H9 (cell line): Measurements from ENCODE around the gene CTIF. TPM values are rescaled to one million over a fixed set of nuclear protein-coding genes. Genes with fewer than 3 reads are reported as not detected.
A peak's percentile ranks its signal among the peaks of the same experiment; 100 is the strongest.

ENCODE experiments used
- DNase-seq: peaks from one replicate; pipeline ENCODE4 v3.0.0-alpha.2; 2017
- H2AFZ ChIP-seq: one replicate; pipeline ENCODE4 v1.6.1; 2013; ENCODE audit warnings: mild to moderate bottlenecking, low read length, control low read depth, moderate library complexity
- H2AK5ac ChIP-seq: 2 replicates; pipeline ENCODE4 v1.6.1; 2013; ENCODE audit warnings: low read length, control low read depth, mixed read lengths; ENCODE audit not compliant: insufficient read length
- H2BK120ac ChIP-seq: one replicate; pipeline ENCODE4 v1.6.1; 2013; ENCODE audit warnings: low read depth, mild to moderate bottlenecking, low read length, control low read depth, inconsistent platforms; ENCODE audit not compliant: poor library complexity, severe bottlenecking
- H2BK12ac ChIP-seq: 2 replicates; pipeline ENCODE4 v1.6.1; 2013; ENCODE audit warnings: low read length, control low read depth, mixed read lengths, low read depth; ENCODE audit not compliant: insufficient read length
- H2BK15ac ChIP-seq: 2 replicates; pipeline ENCODE4 v1.6.1; 2013; ENCODE audit warnings: low read depth, low read length, control low read depth
- H2BK20ac ChIP-seq: one replicate; pipeline ENCODE4 v1.6.1; 2013; ENCODE audit warnings: low read depth, mild to moderate bottlenecking, low read length, control low read depth, inconsistent platforms; ENCODE audit not compliant: poor library complexity, severe bottlenecking
- H2BK5ac ChIP-seq: 2 replicates; pipeline ENCODE4 v1.6.1; 2013; ENCODE audit warnings: low read length, control low read depth, mixed read lengths; ENCODE audit not compliant: insufficient read length
- H3K14ac ChIP-seq: 2 replicates; pipeline ENCODE4 v1.6.1; 2013; ENCODE audit warnings: low read length, control low read depth; ENCODE audit not compliant: insufficient read depth
- H3K18ac ChIP-seq: 2 replicates; pipeline ENCODE4 v1.6.1; 2013; ENCODE audit warnings: low read depth, mild to moderate bottlenecking, mixed read lengths, low read length, control low read depth; ENCODE audit not compliant: insufficient read length
- H3K23ac ChIP-seq: 2 replicates; pipeline ENCODE4 v1.6.1; 2013; ENCODE audit warnings: low read length, control low read depth, mixed read lengths, low read depth; ENCODE audit not compliant: insufficient read length
- H3K23me2 ChIP-seq: 2 replicates; pipeline ENCODE4 v1.6.1; 2013; ENCODE audit warnings: low read depth, mild to moderate bottlenecking, mixed read lengths, low read length, control low read depth; ENCODE audit not compliant: insufficient read length, poor library complexity, severe bottlenecking
- H3K27ac ChIP-seq: 2 replicates; pipeline ENCODE4 v1.5.1; 2013; ENCODE audit warnings: low read length, control low read depth, mixed read lengths, low read depth; ENCODE audit not compliant: insufficient read length
- H3K27me3 ChIP-seq: 2 replicates; pipeline ENCODE4 v1.6.1; 2013; ENCODE audit warnings: low read length, control low read depth, inconsistent platforms; ENCODE audit not compliant: insufficient read depth
- H3K4ac ChIP-seq: 2 replicates; pipeline ENCODE4 v1.6.1; 2013; ENCODE audit warnings: low read depth, mild to moderate bottlenecking, control low read depth, inconsistent platforms, low read length, moderate library complexity
- H3K4me1 ChIP-seq: 2 replicates; pipeline ENCODE4 v1.6.1; 2013; ENCODE audit warnings: low read length, control low read depth, inconsistent platforms; ENCODE audit not compliant: insufficient read depth
- H3K4me2 ChIP-seq: 2 replicates; pipeline ENCODE4 v1.6.1; 2013; ENCODE audit warnings: low read length, control low read depth, mixed read lengths; ENCODE audit not compliant: insufficient read length, insufficient read depth
- H3K56ac ChIP-seq: 2 replicates; pipeline ENCODE4 v1.6.1; 2013; ENCODE audit warnings: low read depth, mild to moderate bottlenecking, mixed read lengths, low read length, control low read depth; ENCODE audit not compliant: insufficient read length
- H3K79me1 ChIP-seq: 2 replicates; pipeline ENCODE4 v1.6.1; 2013; ENCODE audit warnings: low read depth, mild to moderate bottlenecking, moderate library complexity, low read length, control low read depth, inconsistent platforms; ENCODE audit not compliant: insufficient read depth, poor library complexity, severe bottlenecking
- H3K79me2 ChIP-seq: 2 replicates; pipeline ENCODE4 v1.6.1; 2013; ENCODE audit warnings: low read length, control low read depth, inconsistent platforms; ENCODE audit not compliant: insufficient read depth
- H3K9ac ChIP-seq: 2 replicates; pipeline ENCODE4 v1.6.1; 2013; ENCODE audit warnings: low read length, control low read depth, mixed read lengths; ENCODE audit not compliant: insufficient read length; ENCODE audit errors: extremely low read depth
- H3K9me3 ChIP-seq: one replicate; pipeline ENCODE4 v1.6.1; 2013; ENCODE audit warnings: low read depth, low read length, inconsistent platforms; ENCODE audit not compliant: control insufficient read depth
- H3T11ph ChIP-seq: one replicate; pipeline ENCODE4 v1.6.1; 2013; ENCODE audit warnings: mild to moderate bottlenecking, low read length, control low read depth, inconsistent platforms
- H4K20me1 ChIP-seq: one replicate; pipeline ENCODE4 v1.6.1; 2013; ENCODE audit not compliant: control insufficient read depth, insufficient read length, insufficient read depth
- H4K5ac ChIP-seq: 2 replicates; pipeline ENCODE4 v1.6.1; 2013; ENCODE audit warnings: low read depth, mild to moderate bottlenecking, mixed read lengths, low read length, control low read depth; ENCODE audit not compliant: insufficient read length
- H4K8ac ChIP-seq: replicated peaks from 2 replicates; pipeline ENCODE4 v1.6.1; 2013; ENCODE audit warnings: low read length, control low read depth, mixed read lengths, low read depth; ENCODE audit not compliant: insufficient read length
- H4K91ac ChIP-seq: 2 replicates; pipeline ENCODE4 v1.6.1; 2013; ENCODE audit warnings: low read depth, mild to moderate bottlenecking, moderate library complexity, mixed read lengths, low read length, control low read depth; ENCODE audit not compliant: insufficient read length
- H3K27ac Mint-ChIP-seq, 3 experiments: 2 replicates in 2 of 3; 3 replicates in 1 of 3; pipeline ENCODE4 v1.8.0; 2020 to 2021; ENCODE audit warnings: mixed read lengths in 3 of 3, mild to moderate bottlenecking in 1 of 3, moderate library complexity in 1 of 3
- H3K27me3 Mint-ChIP-seq: 2 replicates; pipeline ENCODE4 v1.8.0; 2021; ENCODE audit warnings: low read depth, mild to moderate bottlenecking, moderate library complexity, mixed read lengths
- H3K36me3 Mint-ChIP-seq, 3 experiments: 2 replicates in 2 of 3; 3 replicates in 1 of 3; pipeline ENCODE4 v1.8.0; 2020 to 2021; ENCODE audit warnings: low read depth in 3 of 3, mixed read lengths in 3 of 3; ENCODE audit not compliant: insufficient read depth in 1 of 3
- H3K4me1 Mint-ChIP-seq, 2 experiments: 2 replicates each; pipeline ENCODE4 v1.8.0; 2020; ENCODE audit warnings: mixed read lengths in 2 of 2
- H3K4me3 Mint-ChIP-seq, 2 experiments: 2 replicates in 1 of 2; 3 replicates in 1 of 2; pipeline ENCODE4 v1.8.0; 2020 to 2021; ENCODE audit warnings: mild to moderate bottlenecking in 2 of 2, mixed read lengths in 2 of 2, moderate library complexity in 1 of 2
- H3K9me3 Mint-ChIP-seq, 2 experiments: 2 replicates in 1 of 2; 3 replicates in 1 of 2; pipeline ENCODE4 v1.8.0; 2020; ENCODE audit warnings: mild to moderate bottlenecking in 2 of 2, mixed read lengths in 2 of 2, moderate library complexity in 1 of 2
- CTCF ChIP-seq: fragments of 200-600 bp; sonication (generic); conservative IDR thresholded peaks from 3 replicates; pipeline ENCODE4 v1.8.0; 2021; ENCODE audit warnings: antibody characterized with exemption, mild to moderate bottlenecking
- WGBS: extraction: QIAGEN DNeasy Blood & Tissue Kit; methylation state at CpG from one replicate; pipeline ENCODE4 v1.1.7; 2013; ENCODE audit warnings: missing lambda C conversion rate, low lambda C conversion rate, mixed read lengths; ENCODE audit not compliant: insufficient read length; ENCODE audit errors: extremely low coverage; 5-methylcytosine and 5-hydroxymethylcytosine counted together
- total RNA-seq: library from RNA; stranded (reverse); gene quantifications from 2 replicates; pipeline ENCODE4 v1.2.1, GENCODE V29; 2021

Gene CTIF
- total RNA-seq, 1 experiment from 2014 or later = 15.8 TPM

- H3K23me2 ChIP-seq = no peaks in the 10 kb centered on the region
- H2BK5ac ChIP-seq = no peak overlapping the region
- H3K4me1 ChIP-seq = peaks cover 2% of the 10 kb centered on the region; the same call in 1 of the 2 replicates
- Mint-ChIP-seq H3K9me3 (no peaks in the 10 kb centered on the region), H3K4me1 (peaks cover 48 to 56% of the 10 kb centered on the region in 2 experiments), H3K27ac (peak overlapping the region in 1 of 3 experiments; percentile 70; a peak in 1 of 7 replicates), H3K36me3 (no peaks in the 10 kb centered on the region), H3K27me3 (no peaks in the 10 kb centered on the region; the same call in 1 of the 2 replicates), H3K4me3 (no peak overlapping the region)
- H3K27ac ChIP-seq = no peak overlapping the region
- no peak overlapping the region for H4K8ac ChIP-seq
- H3K18ac ChIP-seq = no peak overlapping the region
- H2AK5ac ChIP-seq = no peak overlapping the region
- no peak overlapping the region for H3K14ac ChIP-seq
- H3K79me2 ChIP-seq = no peaks in the 10 kb centered on the region
- TF ChIP-seq CTCF = no peak
- no peak overlapping the region for H3K23ac ChIP-seq
- H4K5ac ChIP-seq = no peak overlapping the region
- no peak overlapping the region for H3K4ac ChIP-seq
- H2BK12ac ChIP-seq = no peak overlapping the region
- no peak overlapping the region for H3K56ac ChIP-seq
- H3K4me2 ChIP-seq = no peak overlapping the region
- no peaks in the 10 kb centered on the region for H3K9me3 ChIP-seq
- no peak overlapping the region for H3T11ph ChIP-seq
- H2BK120ac ChIP-seq = no peak overlapping the region
- DNase-seq = peak; percentile 75
- H2BK15ac ChIP-seq = no peak overlapping the region
- no peak overlapping the region for H2AFZ ChIP-seq
- H4K91ac ChIP-seq = no peak overlapping the region
- no peaks in the 10 kb centered on the region for H4K20me1 ChIP-seq
- H3K79me1 ChIP-seq = no peaks in the 10 kb centered on the region
- H2BK20ac ChIP-seq = no peak overlapping the region
- no peak overlapping the region for H3K9ac ChIP-seq
- H3K27me3 ChIP-seq = no peaks in the 10 kb centered on the region
- no CpG with 5 or more reads among the region's 18 CpGs for WGBS
Measured at GRCh38 chr18:48834413-48835031, 295.7 kb downstream of the CTIF start.
